ENCODE data around the gene CDH11. TPM values are rescaled to one million over a fixed set of nuclear protein-coding genes. Genes with fewer than 3 reads are reported as not detected.

CDH11 gene
- total RNA-seq, 1 experiment from 2014 or later, result 73.1 TPM

DNA sequence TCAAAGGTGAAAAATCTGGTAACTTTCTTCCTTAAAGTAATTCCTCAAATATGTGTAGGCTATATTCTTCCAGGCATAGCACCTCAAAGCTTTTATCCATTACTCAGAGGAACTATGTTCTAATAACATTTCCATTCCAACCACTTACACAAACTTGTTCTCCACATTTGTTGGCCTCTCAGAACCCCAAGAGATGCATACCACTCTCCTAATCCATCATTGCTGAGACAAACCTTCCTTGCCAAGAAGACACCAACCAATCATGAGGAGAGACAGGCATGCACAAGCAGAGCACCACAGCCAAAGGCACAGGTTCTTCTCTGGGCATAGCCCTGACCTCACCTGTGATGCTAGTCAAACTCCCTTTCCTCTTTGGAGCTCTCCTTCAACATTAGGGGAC is 20.9 kb downstream of the CDH11 start:
- Histone ChIP-seq H3K36me3 (peaks cover 5% of the 10 kb centered on the region), H3K9me3 (replicated peaks) (no peaks in the 10 kb centered on the region), H3K27ac (no peak overlapping the region), H3K4me1 (peaks cover 15% of the 10 kb centered on the region), H3K4me3 (no peak overlapping the region), H3K27me3 (no peaks in the 10 kb centered on the region)
- DNase-seq, result no peak

DNA sequence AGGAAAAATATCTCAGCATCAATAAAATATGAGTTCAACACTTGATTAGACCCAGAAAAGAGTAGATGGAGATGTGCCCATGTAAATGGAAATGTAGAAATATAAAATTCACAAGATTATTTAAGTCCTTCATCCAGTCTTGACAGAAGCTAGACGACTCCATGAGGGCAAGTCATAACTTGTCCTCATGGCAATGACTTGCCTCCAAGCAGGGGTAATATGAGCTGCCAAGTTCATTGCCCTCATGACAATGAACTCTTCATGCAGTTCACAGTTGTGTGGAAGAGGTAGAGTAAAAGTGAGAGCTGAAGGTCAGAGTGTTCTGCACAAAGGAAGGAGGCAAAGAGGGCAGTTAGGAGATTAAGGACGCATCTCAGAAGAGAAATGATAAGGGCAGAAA is 22.3 kb downstream of the CDH11 start:
- no peak overlapping the region for H3K27ac ChIP-seq
- no peak overlapping the region for H3K4me3 ChIP-seq
- H3K36me3 ChIP-seq, result peaks cover 7% of the 10 kb centered on the region
- H3K27me3 ChIP-seq, result no peaks in the 10 kb centered on the region
- no peaks in the 10 kb centered on the region for H3K9me3 ChIP-seq (replicated peaks)
- H3K4me1 ChIP-seq, result peaks cover 5% of the 10 kb centered on the region; the same call in 1 of the 2 replicates
- peak in 1 of 2 experiments; percentile 31 for DNase-seq

DNA sequence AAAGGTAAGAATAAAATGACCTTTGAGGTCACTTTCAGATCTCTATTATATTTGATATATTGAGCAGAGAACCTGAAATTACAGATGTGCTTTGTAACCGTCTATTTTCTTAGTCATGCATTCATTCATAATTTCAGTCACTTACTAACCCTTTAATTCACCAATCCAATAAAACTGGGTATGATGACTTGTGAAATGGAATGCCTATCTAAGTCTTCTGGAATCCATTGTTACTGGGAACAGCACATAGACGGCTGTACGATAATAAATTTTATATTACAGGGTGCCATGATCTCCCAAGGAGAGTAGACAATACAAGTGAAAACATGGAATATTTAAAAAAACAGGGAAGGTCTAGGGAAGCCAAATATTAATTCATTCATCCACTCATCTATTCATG is 22.9 kb downstream of the CDH11 start:
- Histone ChIP-seq H3K4me3 (no peak overlapping the region), H3K27ac (no peak overlapping the region), H3K4me1 (peaks cover under 1% of the 10 kb centered on the region; the same call in 1 of the 2 replicates), H3K9me3 (replicated peaks) (no peaks in the 10 kb centered on the region), H3K36me3 (peaks cover 7% of the 10 kb centered on the region), H3K27me3 (no peaks in the 10 kb centered on the region)
- no peak for DNase-seq

DNA sequence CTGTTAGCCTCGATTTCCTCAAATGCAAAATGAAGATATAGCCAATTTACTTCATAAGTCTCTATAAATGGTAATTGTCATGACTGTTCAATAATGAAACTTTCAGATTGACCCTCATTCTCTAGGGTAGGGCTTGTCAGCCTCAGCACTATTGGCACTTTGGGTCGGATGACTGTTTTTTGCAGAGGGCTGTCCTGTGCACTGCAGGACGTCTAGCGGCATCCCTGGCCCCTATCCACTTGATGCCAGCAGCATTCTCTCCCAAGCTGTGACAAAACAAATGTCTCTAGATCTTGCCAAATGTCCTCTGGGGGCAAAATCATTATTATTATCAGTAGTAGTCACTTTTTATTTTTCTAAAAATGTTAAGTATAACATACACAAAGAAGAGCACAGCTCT is 24.6 kb downstream of the CDH11 start:
- H3K27ac ChIP-seq, result no peak overlapping the region
- H3K4me3 ChIP-seq, result no peak overlapping the region
- H3K27me3 ChIP-seq, result no peaks in the 10 kb centered on the region
- peaks cover 12% of the 10 kb centered on the region for H3K36me3 ChIP-seq
- no peak for DNase-seq
- H3K9me3 ChIP-seq (replicated peaks), result no peaks in the 10 kb centered on the region
- no peaks in the 10 kb centered on the region for H3K4me1 ChIP-seq

DNA sequence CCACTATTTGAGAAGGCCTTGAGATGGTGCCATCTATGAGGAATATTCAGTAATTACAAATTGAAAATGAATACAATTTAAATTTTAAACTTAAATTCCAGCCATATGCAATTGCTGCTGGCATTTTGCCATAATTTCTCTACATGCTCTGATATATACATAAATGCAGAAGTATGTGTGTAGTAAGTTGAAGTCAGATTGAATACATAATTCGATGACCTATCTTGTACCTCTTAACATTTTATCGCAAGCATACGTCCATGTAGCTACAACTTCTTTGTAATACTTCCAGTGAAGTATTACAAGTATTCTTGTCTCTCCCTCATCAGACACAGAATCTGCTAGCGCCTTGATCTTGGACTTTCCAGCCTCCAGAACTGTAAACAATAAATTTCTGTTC is 26.0 kb downstream of the CDH11 start:
- H3K36me3 ChIP-seq, result peaks cover 15% of the 10 kb centered on the region
- H3K27ac ChIP-seq, result no peak overlapping the region
- H3K9me3 ChIP-seq (replicated peaks), result no peaks in the 10 kb centered on the region
- H3K4me1 ChIP-seq, result no peaks in the 10 kb centered on the region
- no peak for DNase-seq
- H3K4me3 ChIP-seq, result no peak overlapping the region
- no peaks in the 10 kb centered on the region for H3K27me3 ChIP-seq

DNA sequence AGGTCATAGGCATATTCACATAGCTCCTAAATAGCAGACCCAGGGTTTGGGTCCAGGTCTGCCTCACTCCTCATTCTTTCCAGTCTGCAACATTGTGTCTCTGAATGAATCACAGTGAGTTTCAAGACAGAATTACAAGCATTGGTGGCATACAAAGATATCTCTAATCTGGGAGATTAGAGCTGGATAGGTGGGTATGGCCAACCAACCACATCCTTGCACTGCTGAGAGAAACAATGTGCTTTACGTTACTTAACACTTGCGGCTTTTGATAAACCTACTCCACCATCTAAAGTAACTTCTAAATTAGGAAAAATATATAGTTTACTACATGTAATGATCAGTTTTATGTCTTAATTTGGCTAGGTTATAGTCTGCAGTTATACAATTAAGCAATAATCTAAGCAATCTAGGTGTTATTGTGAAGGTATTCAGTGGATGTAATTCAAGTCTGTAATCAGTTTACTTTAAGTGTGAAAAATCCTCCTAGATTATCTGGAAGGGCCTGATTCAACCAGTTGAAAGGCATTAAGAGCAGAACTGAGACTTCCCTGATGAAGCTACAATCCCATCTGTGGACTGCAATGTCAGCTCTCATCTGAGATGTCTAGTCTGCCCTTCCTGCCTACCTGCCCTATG is 26.7 kb downstream of the CDH11 start:
- no peaks in the 10 kb centered on the region for H3K4me1 ChIP-seq
- H3K27me3 ChIP-seq, result no peaks in the 10 kb centered on the region
- H3K9me3 ChIP-seq (replicated peaks), result no peaks in the 10 kb centered on the region
- no peak overlapping the region for H3K4me3 ChIP-seq
- peaks cover 18% of the 10 kb centered on the region for H3K36me3 ChIP-seq
- no peak overlapping the region for H3K27ac ChIP-seq
- no peak for DNase-seq

DNA sequence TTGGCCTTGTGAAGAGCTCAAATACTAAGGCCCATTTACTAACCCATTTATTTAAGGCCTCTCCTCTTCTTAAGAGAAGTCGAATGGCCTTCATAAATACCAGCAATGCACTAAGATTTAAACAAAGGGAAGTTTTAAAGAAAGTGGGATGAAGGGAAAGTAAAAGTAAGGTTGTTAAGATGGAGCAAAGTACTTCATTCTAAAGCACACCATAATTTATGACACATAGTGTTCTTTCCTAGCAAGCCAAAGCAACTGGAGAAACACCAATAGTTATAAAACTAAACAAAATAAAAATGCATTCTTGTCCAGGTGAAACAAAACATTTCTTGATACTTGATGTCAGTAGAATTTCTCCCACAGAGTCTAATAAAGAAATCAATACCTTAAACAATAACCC is 27.9 kb downstream of the CDH11 start:
- Histone ChIP-seq H3K4me1 (no peaks in the 10 kb centered on the region), H3K27ac (no peak overlapping the region), H3K27me3 (no peaks in the 10 kb centered on the region), H3K9me3 (replicated peaks) (no peaks in the 10 kb centered on the region), H3K36me3 (peaks cover 21% of the 10 kb centered on the region), H3K4me3 (no peak overlapping the region)
- DNase-seq, result no peak

DNA sequence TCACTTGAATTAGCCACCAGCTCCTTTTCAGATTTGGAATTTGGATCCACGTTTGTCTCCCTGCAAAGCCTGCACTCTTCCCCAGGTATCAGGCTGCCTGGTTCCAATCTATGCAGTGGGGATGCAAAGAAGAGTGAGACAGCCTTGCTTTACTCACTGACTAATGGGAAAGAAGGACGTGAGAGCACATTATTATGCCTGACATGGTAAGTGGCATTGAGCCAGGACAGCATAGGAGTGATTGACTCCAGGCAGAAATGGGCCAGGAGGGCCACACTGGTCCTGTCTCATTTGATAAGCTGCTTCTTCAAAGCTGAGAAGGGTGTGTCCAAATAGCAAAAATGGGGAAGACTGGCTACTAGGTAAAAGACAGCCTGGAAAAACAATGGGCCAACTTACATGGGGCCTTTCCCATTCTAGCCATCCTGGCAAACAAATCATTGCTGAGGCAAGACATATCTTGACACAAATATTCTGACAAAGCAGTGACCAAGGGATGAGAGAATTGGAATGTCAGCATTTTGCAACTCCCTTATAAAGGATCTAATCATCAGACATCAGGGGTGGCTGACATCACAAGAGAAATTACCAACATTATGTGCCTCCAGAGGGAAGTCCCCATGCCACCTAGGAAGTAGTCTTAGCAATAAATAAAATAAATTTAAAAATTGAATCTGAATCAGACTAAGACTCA is 38.6 kb downstream of the CDH11 start:
- Histone ChIP-seq H3K27ac (no peak overlapping the region), H3K4me1 (no peaks in the 10 kb centered on the region), H3K9me3 (replicated peaks) (no peaks in the 10 kb centered on the region), H3K27me3 (no peaks in the 10 kb centered on the region), H3K36me3 (peaks cover 6% of the 10 kb centered on the region), H3K4me3 (no peak overlapping the region)
- no peak for DNase-seq

DNA sequence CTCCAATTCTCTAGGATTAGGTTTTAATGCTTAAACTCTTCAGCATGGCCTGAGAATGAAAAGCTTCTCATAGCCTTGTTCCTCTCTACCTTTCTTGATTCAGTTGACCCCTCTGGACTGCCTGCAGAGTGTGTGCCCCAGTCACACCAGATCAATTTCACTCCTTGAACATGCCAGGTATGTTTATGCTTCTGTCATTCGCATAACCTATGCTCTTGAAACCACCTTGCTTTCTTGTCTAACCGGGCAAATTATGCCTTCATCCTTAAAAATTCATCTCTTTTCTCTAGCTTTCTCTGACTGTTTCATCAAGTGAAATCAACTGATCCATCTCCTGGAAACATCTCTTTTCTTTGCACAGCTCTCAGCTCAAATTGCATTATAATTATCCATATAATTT is 42.3 kb downstream of the CDH11 start:
- Histone ChIP-seq H3K4me1 (no peaks in the 10 kb centered on the region), H3K27me3 (no peaks in the 10 kb centered on the region), H3K4me3 (no peak overlapping the region), H3K9me3 (replicated peaks) (no peaks in the 10 kb centered on the region), H3K36me3 (peaks cover 11% of the 10 kb centered on the region), H3K27ac (no peak overlapping the region)
- DNase-seq, result no peak

DNA sequence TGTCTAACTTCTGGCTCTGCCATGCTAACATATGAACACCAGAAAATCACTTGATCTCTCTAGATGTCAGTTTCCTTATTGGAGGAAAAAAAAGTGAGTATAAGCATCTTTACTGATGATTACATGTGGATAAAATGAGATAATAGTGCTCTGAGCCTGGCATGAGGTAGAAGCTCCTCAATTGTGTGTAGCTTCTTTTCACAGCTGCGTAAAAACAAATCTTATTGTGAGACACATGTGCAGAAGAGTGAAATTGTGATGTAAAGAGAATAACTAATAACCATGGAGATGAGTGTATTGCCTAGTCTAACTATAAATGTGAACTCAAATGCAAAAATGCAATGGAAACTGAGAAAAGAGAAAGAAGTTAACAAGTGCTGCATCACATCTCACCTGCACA is 44.7 kb downstream of the CDH11 start:
- Histone ChIP-seq H3K27ac (no peak overlapping the region), H3K27me3 (no peaks in the 10 kb centered on the region), H3K4me1 (peaks cover 6% of the 10 kb centered on the region; the same call in 1 of the 2 replicates), H3K9me3 (replicated peaks) (no peaks in the 10 kb centered on the region), H3K36me3 (peaks cover 11% of the 10 kb centered on the region), H3K4me3 (no peak overlapping the region)
- no peak for DNase-seq

DNA sequence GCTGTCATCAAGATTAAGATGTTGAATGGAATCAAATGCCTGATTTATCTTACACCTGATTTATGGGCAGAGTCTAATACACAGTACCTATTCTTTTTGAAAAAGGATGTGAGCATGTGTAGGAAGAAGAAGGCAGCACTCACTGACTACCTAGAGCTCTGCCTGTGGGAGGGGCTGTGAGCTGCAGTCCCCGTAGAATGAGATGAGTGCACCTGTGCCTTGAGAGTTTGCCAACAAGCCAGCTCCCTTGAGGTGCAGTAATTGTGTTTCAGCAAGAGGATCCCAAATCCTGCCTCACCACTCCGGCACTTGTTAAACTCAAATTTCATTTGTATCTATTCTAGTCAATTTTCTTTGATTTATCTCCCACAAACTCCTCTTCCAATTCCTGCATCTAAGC is 46.0 kb downstream of the CDH11 start:
- Histone ChIP-seq H3K4me1 (peaks cover 10% of the 10 kb centered on the region; the same call in 1 of the 2 replicates), H3K9me3 (replicated peaks) (no peaks in the 10 kb centered on the region), H3K27me3 (no peaks in the 10 kb centered on the region), H3K36me3 (peaks cover 11% of the 10 kb centered on the region), H3K4me3 (no peak overlapping the region), H3K27ac (no peak overlapping the region)
- DNase-seq, result no peak

DNA sequence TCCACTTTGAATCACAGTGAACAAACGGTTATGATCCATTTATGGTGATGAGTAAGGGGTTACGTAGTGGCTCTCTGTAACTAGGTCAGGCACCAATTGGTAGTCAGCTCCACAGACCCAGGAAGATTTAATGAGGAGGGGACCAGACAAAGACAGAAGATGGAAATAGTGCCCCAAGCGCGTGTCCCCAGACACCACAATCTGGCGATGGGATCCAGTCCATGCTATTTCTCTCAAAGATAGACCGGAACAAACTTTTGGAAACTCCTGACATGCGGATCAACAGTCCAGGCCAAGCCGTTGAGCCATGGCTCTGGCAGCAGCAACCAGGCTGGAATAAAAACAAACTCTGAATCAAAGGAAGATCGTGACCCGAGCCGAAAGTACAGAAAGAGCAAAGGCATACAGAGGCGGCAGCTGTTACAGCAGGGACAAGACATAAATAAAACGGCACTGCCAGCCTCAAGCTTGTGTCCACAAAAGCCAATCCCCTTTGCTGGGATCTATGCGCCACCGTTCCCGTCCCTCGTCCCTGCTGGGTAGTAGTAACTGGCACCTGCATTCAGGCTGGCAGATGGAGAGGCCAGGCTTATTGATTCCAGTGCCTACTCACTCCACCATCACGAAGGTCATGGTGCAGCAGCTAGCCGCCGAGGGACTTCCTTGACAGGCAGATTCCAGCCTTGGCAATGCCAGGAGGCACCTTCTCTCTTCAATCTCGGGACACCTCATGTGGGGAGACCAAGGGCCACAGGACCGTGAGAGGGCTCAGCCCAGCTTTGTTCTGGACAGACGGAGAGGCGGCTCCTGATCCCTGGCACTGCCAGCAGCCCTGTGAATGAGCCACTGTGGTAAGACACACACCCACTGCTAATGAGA is 50.2 kb downstream of the CDH11 start:
- peak overlapping the region; percentile 51 for H3K4me3 ChIP-seq
- H3K9me3 ChIP-seq (replicated peaks), result no peaks in the 10 kb centered on the region
- H3K36me3 ChIP-seq, result 0 out of 2 replicates have a peak, but pooled peaks cover under 1% of the 10 kb centered on the region
- DNase-seq, result peak; percentile 71 to 85
- peak overlapping the region; percentile 89 for H3K27ac ChIP-seq
- H3K4me1 ChIP-seq, result peaks cover 32% of the 10 kb centered on the region
- no peaks in the 10 kb centered on the region for H3K27me3 ChIP-seq

DNA sequence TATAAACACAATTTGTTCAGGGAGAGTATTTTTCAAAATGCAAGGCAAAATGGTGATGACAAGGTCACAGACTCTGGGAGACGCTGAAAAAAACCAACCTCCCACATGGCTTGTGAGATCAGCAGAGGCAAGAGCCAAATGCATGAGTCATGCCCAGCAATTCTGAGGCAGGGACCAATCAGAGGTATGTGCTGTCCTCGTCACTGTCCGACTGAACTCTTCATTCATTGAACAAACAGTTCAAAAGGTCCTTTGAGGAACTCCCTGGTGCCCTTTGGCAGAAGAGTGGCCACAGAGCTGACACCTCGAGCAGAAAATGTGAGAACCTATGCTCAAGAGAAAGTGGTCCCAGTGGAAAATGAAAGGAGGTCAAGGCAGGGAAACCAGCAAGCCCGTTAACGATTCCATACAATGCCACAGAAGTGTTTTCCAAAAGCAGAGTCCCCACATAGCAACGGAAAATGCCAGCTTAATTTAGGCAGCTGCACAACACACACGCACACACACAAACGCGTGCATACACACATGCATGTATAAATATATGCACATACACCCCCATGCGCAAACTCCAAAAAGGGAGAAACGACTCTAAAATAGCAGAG is 50.9 kb downstream of the CDH11 start:
- peak; percentile 91 to 94 for DNase-seq
- 0 out of 2 replicates have a peak, but pooled peaks cover 2% of the 10 kb centered on the region for H3K36me3 ChIP-seq
- peak overlapping the region; percentile 51 for H3K4me3 ChIP-seq
- peak overlapping the region; percentile 89 for H3K27ac ChIP-seq
- peaks cover 32% of the 10 kb centered on the region for H3K4me1 ChIP-seq
- no peaks in the 10 kb centered on the region for H3K27me3 ChIP-seq
- H3K9me3 ChIP-seq (replicated peaks), result no peaks in the 10 kb centered on the region

DNA sequence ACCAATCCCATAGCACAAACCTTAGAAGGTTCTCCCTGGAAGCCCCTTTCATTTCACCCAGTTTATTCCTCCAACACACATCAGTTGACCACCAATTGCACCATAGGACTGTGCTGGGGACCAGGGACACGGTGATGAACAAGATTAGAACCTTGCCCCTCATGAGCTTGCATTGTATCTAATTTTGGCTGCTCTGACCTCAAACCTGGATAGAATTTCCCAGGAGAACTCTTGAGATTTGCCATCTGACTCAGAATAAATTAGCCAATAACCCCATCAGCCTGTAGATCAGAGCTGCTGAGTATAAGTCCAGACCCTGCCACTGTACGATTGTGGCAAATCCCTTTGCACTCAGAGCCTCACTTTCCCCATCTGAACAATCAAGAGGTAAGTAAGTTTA is 52.1 kb downstream of the CDH11 start:
- DNase-seq, result peak in 1 of 2 experiments; percentile 23
- no peaks in the 10 kb centered on the region for H3K27me3 ChIP-seq
- no peak overlapping the region for H3K4me3 ChIP-seq
- no peak overlapping the region for H3K27ac ChIP-seq
- no peaks in the 10 kb centered on the region for H3K9me3 ChIP-seq (replicated peaks)
- 0 out of 2 replicates have a peak, but pooled peaks cover 2% of the 10 kb centered on the region for H3K36me3 ChIP-seq
- peaks cover 32% of the 10 kb centered on the region for H3K4me1 ChIP-seq

All from SJCRH30 (cell line).